ENCODE data around the gene OMA1. TPM values are rescaled to one million over a fixed set of nuclear protein-coding genes. Genes with fewer than 3 reads are reported as not detected.

Gene OMA1
- total RNA-seq = 10 to 100 TPM; 22.7 to 72.5 (median 46.5) TPM
- polyA plus RNA-seq = 10 to 100 TPM; 42.1 to 49.0 TPM
- 31.5 reads per million, percentile 61 among the genes with 10 or more reads in this experiment for total RNA-seq

GRCh38 chr1:58546520-58547308 is at the start of gene OMA1:
Gene OMA1 (minus strand): TSS chr1:58546726. CDS start chr1:58539294, 7,432 bp downstream.
- Mint-ChIP-seq H3K4me3 (peak within 1 kb of the TSS; percentile 92 to 98 (median 96)), H3K27me3 (peaks cover 0 to 28% (median 0%) of the 10 kb centered on the region in 5 donors), H3K4me1 (peaks cover 11 to 44% (median 33%) of the 10 kb centered on the region in 7 donors), H3K27ac (peak within 1 kb of the TSS; percentile 95 to 99 (median 99)), H3K9me3 (no peaks in the 10 kb centered on the region), H3K36me3 (no peaks in the 10 kb centered on the region)
- peak; percentile 97 for ATAC-seq
- H3K4me1 ChIP-seq (ENCODE audit: control insufficient read depth in 2 of 2, insufficient read depth in 2 of 2, low read length in 2 of 2) = peaks cover 7% of the 10 kb centered on the region in 2 donors
- CTCF ChIA-PET = interaction anchor here (0.6 to 3.6 kb wide), 7 partner anchors 8 to 1212 kb away, joined by 3 to 41 read pairs (median 5); no protein-coding TSS in a partner anchor
- H3K9me3 ChIP-seq (ENCODE audit: control insufficient read depth in 2 of 3, low read length in 3 of 3) = no peaks in the 10 kb centered on the region
- DNase-seq = peak; percentile 96 to 98 (median 98)
- H3K4me3 ChIP-seq (ENCODE audit: low read length) = peak within 1 kb of the TSS; percentile 65
- no peaks in the 10 kb centered on the region for H3K27me3 ChIP-seq (ENCODE audit: control insufficient read depth in 2 of 2, insufficient read depth in 2 of 2, low read length in 2 of 2)
- no peaks in the 10 kb centered on the region for H3K36me3 ChIP-seq (ENCODE audit: control insufficient read depth in 2 of 3, insufficient read depth in 3 of 3, low read length in 3 of 3)
- intact Hi-C loops (cut with micrococcal nuclease) = loop anchor here (1.0 to 10.0 kb wide), 17 partner anchors 27 to 1714 kb away; partner anchors contain the start of genes HOOK1 (in 2 of the 2), MYSM1 (in 2 of the 2), CYP2J2 (in 1 of the 2) and JUN (in 1 of the 2)
- POLR2A ChIA-PET = interaction anchor here (0.7 to 2.6 kb wide), 11 partner anchors 10 to 1152 kb away, joined by 3 to 13 read pairs (median 4); partner anchors contain the start of genes JUN and MYSM1
- H3K27ac ChIP-seq (ENCODE audit: low read depth, low read length) = peak within 1 kb of the TSS; percentile 95

DNA sequence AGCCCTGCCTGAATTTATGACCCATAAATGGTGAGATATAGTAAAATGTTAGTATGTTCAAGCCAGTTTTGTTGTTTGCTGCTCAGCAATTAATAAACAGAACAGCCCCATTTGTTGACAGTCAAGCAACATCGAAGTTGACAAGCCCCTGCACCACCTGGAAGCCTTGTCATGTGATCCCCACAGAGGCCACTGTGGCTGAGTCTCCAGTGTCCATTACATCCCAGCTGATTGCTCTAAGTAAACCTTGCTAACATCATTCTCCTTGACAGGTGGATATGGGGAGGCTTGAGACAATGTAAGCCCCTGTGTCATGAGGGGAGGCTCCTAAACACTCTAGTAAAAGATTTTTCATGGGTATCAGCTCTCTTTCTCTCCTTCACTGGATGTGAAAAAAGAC is 48.0 kb upstream of the OMA1 start:
- H3K9me3 ChIP-seq (ENCODE audit: control insufficient read depth in 2 of 3, low read length in 3 of 3) = no peaks in the 10 kb centered on the region
- H3K9me3 Mint-ChIP-seq = peaks cover 0 to 4% (median 0%) of the 10 kb centered on the region in 11 donors
- H3K36me3 Mint-ChIP-seq = peaks cover 0 to 3% (median 0%) of the 10 kb centered on the region in 5 donors
- H3K4me3 Mint-ChIP-seq = no peak overlapping the region
- no peaks in the 10 kb centered on the region for H3K4me1 ChIP-seq (ENCODE audit: control insufficient read depth in 2 of 2, insufficient read depth in 2 of 2, low read length in 2 of 2)
- intact Hi-C loops (cut with micrococcal nuclease) = no loop called here
- DNase-seq (no peak), ATAC-seq (no peak)
- ChIA-PET POLR2A (no interaction called here), CTCF (no interaction called here)
- peaks cover 22 to 52% (median 32%) of the 10 kb centered on the region in 5 donors for H3K27me3 Mint-ChIP-seq
- H3K4me3 ChIP-seq (ENCODE audit: low read length) = no peak overlapping the region
- H3K27ac Mint-ChIP-seq = no peak overlapping the region
- H3K4me1 Mint-ChIP-seq = peaks cover 0 to 8% (median 0%) of the 10 kb centered on the region in 7 donors
- no peaks in the 10 kb centered on the region for H3K36me3 ChIP-seq (ENCODE audit: control insufficient read depth in 2 of 3, insufficient read depth in 3 of 3, low read length in 3 of 3)
- no peak overlapping the region for H3K27ac ChIP-seq (ENCODE audit: low read depth, low read length)
- H3K27me3 ChIP-seq (ENCODE audit: control insufficient read depth in 2 of 2, insufficient read depth in 2 of 2, low read length in 2 of 2) = no peaks in the 10 kb centered on the region

- Histone ChIP-seq H3K36me3 (ENCODE audit: control insufficient read depth in 2 of 3, insufficient read depth in 3 of 3, low read length in 3 of 3) (no peaks in the 10 kb centered on the region), H3K27me3 (ENCODE audit: control insufficient read depth in 2 of 2, insufficient read depth in 2 of 2, low read length in 2 of 2) (no peaks in the 10 kb centered on the region), H3K4me3 (ENCODE audit: low read length) (no peak overlapping the region), H3K4me1 (ENCODE audit: control insufficient read depth in 2 of 2, insufficient read depth in 2 of 2, low read length in 2 of 2) (no peaks in the 10 kb centered on the region), H3K27ac (ENCODE audit: low read depth, low read length) (no peak overlapping the region), H3K9me3 (ENCODE audit: control insufficient read depth in 2 of 3, low read length in 3 of 3) (no peaks in the 10 kb centered on the region)
- intact Hi-C loops (cut with micrococcal nuclease) = no loop called here
- H3K27me3 Mint-ChIP-seq = peaks cover 9 to 42% (median 24%) of the 10 kb centered on the region in 5 donors
- H3K27ac Mint-ChIP-seq = no peak overlapping the region
- POLR2A ChIA-PET = no interaction called here
- H3K4me1 Mint-ChIP-seq = peaks cover 0 to under 1% (median 0%) of the 10 kb centered on the region in 7 donors
- ATAC-seq (no peak), DNase-seq (no peak)
- no peak overlapping the region for H3K4me3 Mint-ChIP-seq
- H3K36me3 Mint-ChIP-seq = no peaks in the 10 kb centered on the region
- no peaks in the 10 kb centered on the region for H3K9me3 Mint-ChIP-seq
- CTCF ChIA-PET = interaction anchor here (0.7 kb wide), 2 partner anchors 36 to 177 kb away, joined by 3 read pairs; no protein-coding TSS in a partner anchor
Measured at GRCh38 chr1:58592522-58593134, 46.1 kb upstream of the OMA1 start.

DNA sequence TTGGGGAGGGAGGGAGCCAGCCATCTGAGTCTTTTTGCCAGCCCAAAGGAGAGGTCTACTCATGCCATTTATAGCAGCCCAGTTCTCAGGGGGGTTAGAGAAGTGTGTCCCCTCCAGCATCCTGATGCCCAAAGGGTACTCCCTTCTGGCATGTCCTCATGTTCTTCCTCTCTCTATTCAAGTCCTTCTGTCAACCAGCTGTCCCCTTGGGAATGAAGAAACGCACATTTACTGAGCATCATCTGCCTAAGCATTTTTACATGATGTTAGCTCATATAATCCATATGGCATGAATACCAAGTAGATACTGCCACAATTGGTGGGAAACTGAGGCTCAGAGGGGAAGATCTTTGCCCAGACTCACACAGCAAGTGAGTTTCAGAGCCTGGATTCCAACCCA is 45.3 kb upstream of the OMA1 start:
- no peak for ATAC-seq
- Mint-ChIP-seq H3K4me1 (no peaks in the 10 kb centered on the region), H3K27ac (no peak overlapping the region)

GRCh38 chr1:58590019-58590418 is 43.5 kb upstream of the OMA1 start:
- Mint-ChIP-seq H3K27ac (no peak overlapping the region), H3K4me3 (no peak overlapping the region), H3K27me3 (peaks cover 19 to 59% (median 22%) of the 10 kb centered on the region in 5 donors), H3K36me3 (no peaks in the 10 kb centered on the region), H3K9me3 (no peaks in the 10 kb centered on the region), H3K4me1 (peaks cover 0 to 5% (median 0%) of the 10 kb centered on the region in 7 donors)
- CTCF ChIA-PET = no interaction called here
- intact Hi-C loops (cut with micrococcal nuclease) = no loop called here
- Histone ChIP-seq H3K27me3 (ENCODE audit: control insufficient read depth in 2 of 2, insufficient read depth in 2 of 2, low read length in 2 of 2) (no peaks in the 10 kb centered on the region), H3K36me3 (ENCODE audit: control insufficient read depth in 2 of 3, insufficient read depth in 3 of 3, low read length in 3 of 3) (no peaks in the 10 kb centered on the region), H3K4me1 (ENCODE audit: control insufficient read depth in 2 of 2, insufficient read depth in 2 of 2, low read length in 2 of 2) (no peaks in the 10 kb centered on the region), H3K27ac (ENCODE audit: low read depth, low read length) (no peak overlapping the region), H3K9me3 (ENCODE audit: control insufficient read depth in 2 of 3, low read length in 3 of 3) (no peaks in the 10 kb centered on the region), H3K4me3 (ENCODE audit: low read length) (no peak overlapping the region)
- ATAC-seq = no peak
- DNase-seq = no peak
- POLR2A ChIA-PET = interaction anchor here (0.8 kb wide), 1 partner anchor 19 kb away, joined by 3 read pairs; no protein-coding TSS in a partner anchor

More for the DNA sequence above, 45.3 kb upstream of the OMA1 start:
- DNase-seq = no peak
- Histone ChIP-seq H3K4me3 (ENCODE audit: low read length) (no peak overlapping the region), H3K9me3 (ENCODE audit: control insufficient read depth in 2 of 3, low read length in 3 of 3) (no peaks in the 10 kb centered on the region), H3K27me3 (ENCODE audit: control insufficient read depth in 2 of 2, insufficient read depth in 2 of 2, low read length in 2 of 2) (no peaks in the 10 kb centered on the region), H3K4me1 (ENCODE audit: control insufficient read depth in 2 of 2, insufficient read depth in 2 of 2, low read length in 2 of 2) (no peaks in the 10 kb centered on the region), H3K27ac (ENCODE audit: low read depth, low read length) (no peak overlapping the region), H3K36me3 (ENCODE audit: control insufficient read depth in 2 of 3, insufficient read depth in 3 of 3, low read length in 3 of 3) (no peaks in the 10 kb centered on the region)
- no peak overlapping the region for H3K4me3 Mint-ChIP-seq
- peaks cover 14 to 44% (median 20%) of the 10 kb centered on the region in 5 donors for H3K27me3 Mint-ChIP-seq
- intact Hi-C loops (cut with micrococcal nuclease) = no loop called here
- ChIA-PET CTCF (interaction anchor here (0.7 kb wide), 2 partner anchors 36 to 178 kb away, joined by 3 read pairs; no protein-coding TSS in a partner anchor), POLR2A (no interaction called here)
- no peaks in the 10 kb centered on the region for H3K36me3 Mint-ChIP-seq
- no peaks in the 10 kb centered on the region for H3K9me3 Mint-ChIP-seq

GRCh38 chr1:58588396-58588795 is 41.9 kb upstream of the OMA1 start:
- Mint-ChIP-seq H3K36me3 (peaks cover 0 to 2% (median 0%) of the 10 kb centered on the region in 5 donors), H3K27ac (no peak overlapping the region), H3K4me1 (peaks cover 0 to 18% (median 0%) of the 10 kb centered on the region in 7 donors), H3K27me3 (peaks cover 16 to 64% (median 38%) of the 10 kb centered on the region in 5 donors), H3K4me3 (no peak overlapping the region), H3K9me3 (peaks cover 0 to 5% (median 0%) of the 10 kb centered on the region in 11 donors)
- intact Hi-C loops (cut with micrococcal nuclease) = no loop called here
- Histone ChIP-seq H3K9me3 (ENCODE audit: control insufficient read depth in 2 of 3, low read length in 3 of 3) (no peaks in the 10 kb centered on the region), H3K36me3 (ENCODE audit: control insufficient read depth in 2 of 3, insufficient read depth in 3 of 3, low read length in 3 of 3) (no peaks in the 10 kb centered on the region), H3K4me1 (ENCODE audit: control insufficient read depth in 2 of 2, insufficient read depth in 2 of 2, low read length in 2 of 2) (no peaks in the 10 kb centered on the region), H3K4me3 (ENCODE audit: low read length) (no peak overlapping the region), H3K27me3 (ENCODE audit: control insufficient read depth in 2 of 2, insufficient read depth in 2 of 2, low read length in 2 of 2) (no peaks in the 10 kb centered on the region), H3K27ac (ENCODE audit: low read depth, low read length) (no peak overlapping the region)
- CTCF ChIA-PET = no interaction called here
- ATAC-seq (no peak), DNase-seq (no peak)
- POLR2A ChIA-PET = no interaction called here

Data from naive thymus-derived CD4-positive, alpha-beta T cell (primary cell).